ENCODE results near the gene NOP58.

- TF ChIP-seq CTCF (IDR thresholded peaks at IDR 0.05) (no peak), EZH2 (IDR thresholded peaks at IDR 0.05; ENCODE audit: borderline replicate concordance, insufficient read depth, low read depth, low read length, poor library complexity, severe bottlenecking) (no peak)
Observed at GRCh38 chr2:202237787-202238233, 27.8 kb upstream of the NOP58 start.

Data from B cell (primary cell).